ENCODE results near the gene PPP2R5B.

- no peak for TF ChIP-seq EZH2 (IDR thresholded peaks at IDR 0.05; ENCODE audit: borderline replicate concordance, low read length)
- no peak for TF ChIP-seq CTCF (conservative IDR thresholded peaks at IDR 0.05 in 1 of 2, IDR thresholded peaks at IDR 0.05 in 1 of 2; ENCODE audit: extremely low read depth in 1 of 2, insufficient read depth in 1 of 2, low read depth in 1 of 2, low read length in 2 of 2)
Measured at GRCh38 chr11:64875369-64876228, 48.9 kb upstream of the PPP2R5B start.

Data from mammary epithelial cell (primary cell).